ENCODE data around the gene LRRC3B. TPM values are rescaled to one million over a fixed set of nuclear protein-coding genes. Genes with fewer than 3 reads are reported as not detected.

Gene LRRC3B
- total RNA-seq, 1 donor from 2014 or later: 0.37 TPM

DNA sequence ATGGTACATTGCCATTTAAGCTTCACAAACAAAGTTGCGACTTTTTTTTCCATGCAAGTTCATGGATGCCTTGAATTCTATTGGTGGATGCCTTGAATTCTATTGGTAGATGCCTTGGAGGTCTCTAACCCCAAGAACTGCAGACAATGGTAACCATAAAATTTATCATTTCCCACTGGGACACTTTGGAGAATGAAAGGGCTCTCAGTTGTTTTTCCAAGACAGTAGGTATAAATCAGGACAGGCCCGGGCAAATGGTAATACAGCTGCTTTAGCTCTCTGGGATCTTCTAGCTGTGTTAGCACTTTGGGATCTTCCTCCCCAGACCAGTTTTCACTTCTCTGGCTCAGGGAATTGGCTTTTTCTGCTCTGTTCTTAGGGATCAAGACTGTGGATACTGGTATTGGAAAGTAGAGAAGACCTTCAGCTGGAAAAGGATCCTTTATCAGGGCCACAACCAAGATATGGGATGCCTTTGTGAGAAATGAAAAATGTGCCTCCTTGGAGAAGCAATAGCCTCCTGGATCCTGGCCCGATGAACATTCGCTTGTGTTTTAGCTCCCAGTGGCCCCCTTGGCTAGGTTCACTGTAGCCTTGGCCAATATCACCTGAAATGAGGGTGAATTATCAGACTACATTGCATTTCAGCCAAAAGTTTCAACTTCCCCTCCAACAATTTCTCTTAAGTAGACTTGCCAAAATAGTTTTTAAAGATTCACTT lies 8.3 kb downstream of the LRRC3B start:
- DNase-seq (ENCODE audit: low spot score): no peak

DNA sequence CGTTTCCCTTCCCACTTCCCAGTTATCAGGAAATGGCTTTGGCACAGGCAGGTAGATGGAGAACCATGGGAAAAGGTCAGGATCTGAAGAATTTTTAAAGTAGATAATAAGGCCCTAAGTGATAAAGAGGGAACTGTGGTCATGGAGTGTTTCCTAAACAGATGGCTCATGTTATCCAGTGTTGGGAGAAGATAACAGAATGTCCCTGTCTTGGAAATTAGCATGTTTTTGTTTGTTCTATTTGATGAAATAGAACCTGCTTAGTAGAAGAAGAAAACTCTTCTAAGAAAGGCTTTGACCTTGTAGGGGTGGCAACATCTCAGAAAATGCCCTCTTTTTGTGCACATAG lies 8.8 kb downstream of the LRRC3B start:
- no peak for DNase-seq (ENCODE audit: low spot score)

DNA sequence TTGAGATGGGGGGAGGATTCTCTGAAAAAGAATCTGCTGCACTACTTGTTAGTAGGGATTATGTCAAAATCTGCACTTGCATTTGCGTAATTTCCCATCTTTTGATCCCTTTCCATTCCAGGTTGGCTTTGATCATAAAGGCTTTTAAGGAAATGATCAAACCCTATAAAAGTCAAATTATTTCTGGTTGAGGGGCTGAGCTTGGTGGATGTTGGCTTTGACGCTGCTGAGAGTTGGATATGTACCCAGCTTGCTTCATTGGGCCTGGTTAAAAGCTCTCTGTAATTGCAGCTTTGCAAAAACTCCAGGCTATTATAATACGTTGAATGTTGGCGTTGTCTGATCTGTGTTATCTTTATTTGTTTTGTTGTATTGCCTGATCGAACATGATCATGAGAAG lies 12.0 kb downstream of the LRRC3B start:
- DNase-seq (ENCODE audit: low spot score): no peak

- DNase-seq (ENCODE audit: low spot score): no peak
These were observed 13.6 kb downstream of the LRRC3B start for GRCh38 chr3:26636096-26636727.

GRCh38 chr3:26637698-26638097 lies 15.1 kb downstream of the LRRC3B start:
- DNase-seq (ENCODE audit: low spot score): no peak

DNA sequence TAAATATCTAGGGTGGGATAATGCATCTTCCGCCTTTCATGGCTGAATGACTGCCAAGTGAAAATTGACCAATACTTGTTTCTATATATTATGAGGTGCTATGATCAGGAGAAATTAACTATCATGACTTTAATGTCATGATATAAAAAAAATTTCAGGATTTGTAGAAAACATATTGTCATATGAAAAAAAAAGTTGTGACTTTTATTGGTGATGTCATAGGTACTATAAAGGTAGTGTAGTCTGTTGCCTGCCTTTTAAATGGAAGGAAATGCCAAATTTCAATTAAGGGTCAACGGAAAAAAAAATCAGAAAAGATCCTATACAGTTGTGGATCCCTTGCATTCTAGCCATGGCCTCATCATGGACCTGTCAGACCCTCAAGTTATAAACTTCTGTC lies 15.5 kb downstream of the LRRC3B start:
- DNase-seq (ENCODE audit: low spot score): no peak

- DNase-seq (ENCODE audit: low spot score): no peak
These were observed 16.8 kb downstream of the LRRC3B start for GRCh38 chr3:26639339-26639738.

DNA sequence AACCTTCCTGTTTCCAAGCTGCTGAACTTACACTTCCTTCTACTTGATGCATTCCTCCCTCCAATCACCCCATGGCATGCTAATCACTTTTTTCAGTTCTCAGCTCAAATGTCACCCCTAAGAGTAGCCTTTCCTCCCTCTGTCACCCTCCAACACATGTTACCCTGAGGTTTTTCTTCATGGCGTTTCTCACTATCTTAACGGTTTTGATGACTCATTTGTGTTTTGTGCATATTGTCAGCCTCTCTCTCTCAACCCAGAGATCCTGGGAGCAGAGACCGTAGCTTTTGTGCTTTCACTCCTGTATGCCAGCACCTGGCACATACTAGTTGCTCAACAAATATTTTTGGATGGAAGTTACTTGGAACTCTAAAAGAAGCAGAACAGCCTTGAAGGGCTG lies 24.5 kb downstream of the LRRC3B start:
- no peak for DNase-seq (ENCODE audit: low spot score)

GRCh38 chr3:26648461-26648860 lies 25.9 kb downstream of the LRRC3B start:
- DNase-seq (ENCODE audit: low spot score): no peak

- DNase-seq (ENCODE audit: low spot score): no peak
These were observed 29.6 kb downstream of the LRRC3B start for GRCh38 chr3:26652164-26652563.

DNA sequence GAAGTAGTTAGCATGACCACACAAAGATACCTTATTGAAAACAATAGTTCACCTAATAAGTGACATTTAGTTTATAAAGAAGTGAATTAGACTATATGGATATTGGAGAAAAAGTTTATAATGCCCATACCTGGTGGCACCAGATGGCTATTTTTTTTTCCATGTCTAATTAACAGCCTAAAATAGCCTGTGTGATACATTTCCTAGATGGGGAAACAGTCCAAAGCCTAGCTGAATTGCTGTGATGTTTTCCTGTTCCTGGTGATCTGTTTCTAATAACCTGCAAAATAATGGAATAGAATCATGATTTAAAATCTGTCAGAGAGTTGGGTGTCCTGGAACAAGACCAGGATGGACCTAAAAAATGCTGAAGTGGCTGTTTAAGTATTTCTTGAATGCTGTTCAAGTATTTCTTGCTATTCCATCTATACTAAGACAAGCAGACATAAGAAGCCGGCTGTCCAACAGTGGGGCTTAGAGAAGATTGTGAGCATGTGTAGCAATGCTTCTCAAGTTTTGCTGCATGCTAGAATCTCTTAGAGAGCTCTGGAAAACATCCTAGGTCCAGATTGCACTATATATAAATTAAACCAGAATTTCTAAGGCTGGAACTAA lies 31.3 kb downstream of the LRRC3B start:
- DNase-seq (ENCODE audit: low spot score): no peak

DNA sequence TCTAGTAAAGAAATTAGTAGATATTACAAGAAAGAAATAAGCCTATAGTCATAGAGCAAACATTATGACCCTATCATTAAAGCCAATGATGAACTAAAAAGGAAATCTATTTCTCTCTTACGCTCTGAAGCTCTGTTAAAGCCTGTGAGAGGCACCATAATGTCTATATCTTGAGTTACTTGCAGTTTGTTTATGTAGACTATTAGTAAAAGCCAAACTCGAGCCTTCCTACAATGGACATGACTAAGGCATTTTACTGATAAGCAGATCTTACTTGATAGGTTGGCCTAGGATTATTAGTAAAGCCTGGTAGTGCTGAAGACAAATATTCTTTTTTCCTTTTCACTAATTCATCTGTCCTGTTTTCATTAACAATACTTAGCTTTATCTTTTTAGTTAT lies 32.7 kb downstream of the LRRC3B start:
- DNase-seq (ENCODE audit: low spot score): no peak

- no peak for DNase-seq (ENCODE audit: low spot score)
These were observed 34.9 kb downstream of the LRRC3B start for GRCh38 chr3:26657348-26657976.

GRCh38 chr3:26668171-26668570 lies 45.6 kb downstream of the LRRC3B start:
- DNase-seq (ENCODE audit: low spot score): no peak

- DNase-seq (ENCODE audit: low spot score): no peak
These were observed 46.1 kb downstream of the LRRC3B start for GRCh38 chr3:26668696-26669095.

- no peak for DNase-seq (ENCODE audit: low spot score)
These were observed 52.8 kb downstream of the LRRC3B start for GRCh38 chr3:26675336-26675735.

GRCh38 chr3:26681632-26682031 lies 59.1 kb downstream of the LRRC3B start:
- no peak for DNase-seq (ENCODE audit: low spot score)

DNA sequence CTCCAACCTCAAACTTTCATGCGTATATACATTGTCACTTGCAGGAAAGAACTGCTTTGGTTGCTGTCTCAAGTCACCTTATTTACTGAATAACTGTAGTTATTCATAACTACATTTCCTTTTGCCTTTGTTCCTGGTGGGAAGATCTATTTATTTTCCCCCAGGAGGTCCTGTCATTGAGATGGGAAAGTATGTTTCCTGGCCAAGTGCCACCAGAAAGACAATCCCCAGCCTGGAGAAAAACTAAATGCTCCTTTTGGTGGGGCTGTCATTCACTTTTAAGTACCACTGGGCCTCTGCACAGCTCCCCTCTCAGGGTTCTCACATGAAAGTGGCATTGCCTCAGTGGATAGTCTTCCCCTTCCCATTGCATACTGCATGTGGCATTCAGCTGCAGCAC lies 59.8 kb downstream of the LRRC3B start:
- DNase-seq (ENCODE audit: low spot score): no peak

- DNase-seq (ENCODE audit: low spot score): no peak
These were observed 61.3 kb downstream of the LRRC3B start for GRCh38 chr3:26683902-26684301.

GRCh38 chr3:26687466-26687865 lies 64.9 kb downstream of the LRRC3B start:
- DNase-seq (ENCODE audit: low spot score): no peak

DNA sequence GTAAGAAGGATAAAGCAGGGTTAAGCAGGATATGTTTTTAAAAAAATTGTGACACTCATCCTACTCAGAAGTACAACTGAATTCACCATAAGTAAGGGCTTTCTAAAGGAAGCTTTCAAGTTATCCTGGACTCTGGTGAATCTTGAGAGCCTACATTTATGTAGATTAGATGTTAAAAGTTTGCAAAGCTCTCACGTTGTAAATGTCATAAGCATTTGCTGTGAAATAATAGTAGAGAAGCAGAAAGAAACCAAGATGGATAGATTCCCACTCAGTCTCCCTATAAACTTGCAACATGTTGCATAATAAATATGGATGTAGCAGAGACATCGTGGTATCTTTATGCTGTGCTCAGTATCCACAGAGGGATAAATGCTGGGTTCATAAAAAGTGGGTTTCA lies 77.0 kb downstream of the LRRC3B start:
- no peak for DNase-seq (ENCODE audit: low spot score)

DNA sequence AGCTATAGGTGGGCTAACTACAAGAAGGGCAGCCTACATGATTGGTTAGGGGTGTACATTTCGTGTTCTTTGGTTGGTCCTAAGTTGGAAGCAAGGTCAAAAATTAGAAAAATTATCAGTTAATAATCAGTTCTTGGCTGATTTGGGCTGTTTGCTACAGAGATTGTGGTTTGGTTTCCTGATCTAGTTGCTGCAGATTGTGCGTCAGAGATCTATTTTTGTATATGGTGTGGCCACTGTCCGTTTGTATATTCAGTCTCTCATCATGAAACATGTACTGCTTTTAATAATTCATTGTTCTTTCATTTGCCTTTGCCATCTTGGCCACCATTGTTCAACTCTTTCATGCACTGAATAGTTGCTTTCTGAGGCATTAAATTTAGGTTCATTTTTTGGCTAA lies 80.9 kb downstream of the LRRC3B start:
- DNase-seq (ENCODE audit: low spot score): no peak

- DNase-seq (ENCODE audit: low spot score): no peak
These were observed 82.2 kb downstream of the LRRC3B start for GRCh38 chr3:26704736-26705135.
